Stimulated activated CD8-positive, alpha-beta memory T cell treated with anti-CD3 and anti-CD28 coated beads, Interleukin-4, amount 100 ng/mL, for 48 hours (primary cell): ENCODE data around the gene PKP2.
"Not testable (repeated sequence)": the region's sequence is repeated elsewhere in the genome, so short reads cannot be mapped to it uniquely, and the experiment has no call there.

ENCODE experiments used
- DNase-seq: peaks from one replicate; pipeline ENCODE4 v3.0.0-alpha.2; 2020

Gene PKP2

DNA sequence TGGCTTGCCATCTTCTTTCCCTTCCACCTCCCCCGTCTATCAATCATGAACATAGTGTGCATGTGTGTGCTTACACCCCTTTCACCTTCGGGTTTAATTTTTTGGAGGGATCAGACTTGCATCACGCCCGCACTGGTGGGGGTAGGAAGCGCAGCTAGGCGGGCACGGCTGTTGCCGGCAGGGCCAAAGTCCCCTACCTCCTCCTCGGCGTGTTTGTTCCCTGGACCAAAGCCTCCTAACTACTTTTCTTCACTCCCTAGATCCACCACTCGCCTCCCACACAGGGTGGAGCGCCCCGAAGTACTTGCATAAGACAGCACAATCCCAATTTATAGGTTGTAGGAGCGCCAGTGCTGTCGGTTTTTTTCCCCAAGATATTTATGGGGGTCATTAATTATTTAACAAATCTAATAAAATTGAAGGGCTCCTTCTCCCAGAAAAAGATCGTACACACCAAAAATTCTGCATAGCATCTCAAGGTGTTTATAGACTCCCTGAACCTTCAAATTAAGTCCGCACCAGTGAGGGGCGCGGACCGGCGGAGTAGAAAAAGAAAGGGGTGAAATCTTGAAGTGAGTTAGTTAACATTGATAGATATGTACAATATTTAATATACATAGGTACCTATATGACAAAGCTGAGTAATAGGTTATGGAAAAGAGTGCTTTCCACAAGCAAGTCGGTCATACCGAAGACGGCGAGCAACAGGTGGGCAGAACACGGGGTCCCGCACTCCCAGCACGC is 717 bp downstream of the PKP2 start:
- peak; percentile 28 for DNase-seq

DNA sequence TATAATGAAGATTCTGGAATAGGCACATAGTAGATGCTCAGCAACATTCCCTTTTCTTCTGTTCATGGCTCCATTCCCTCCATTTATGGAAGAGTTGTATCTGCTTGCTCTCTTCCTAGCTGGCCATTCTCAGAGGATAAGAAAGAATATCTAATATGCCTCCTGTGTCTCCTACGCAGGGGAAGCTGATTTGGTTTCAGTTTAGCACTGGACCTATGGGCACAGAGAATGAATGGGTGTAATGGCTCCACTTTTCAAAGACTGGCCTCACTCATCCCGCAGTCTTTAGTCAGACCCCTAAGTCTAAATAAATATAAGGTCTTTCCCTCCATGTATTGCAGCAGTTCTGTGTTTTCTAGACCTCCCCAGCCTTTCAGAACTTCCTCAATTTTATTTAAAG is 2.0 kb downstream of the PKP2 start:
- DNase-seq = no peak

DNA sequence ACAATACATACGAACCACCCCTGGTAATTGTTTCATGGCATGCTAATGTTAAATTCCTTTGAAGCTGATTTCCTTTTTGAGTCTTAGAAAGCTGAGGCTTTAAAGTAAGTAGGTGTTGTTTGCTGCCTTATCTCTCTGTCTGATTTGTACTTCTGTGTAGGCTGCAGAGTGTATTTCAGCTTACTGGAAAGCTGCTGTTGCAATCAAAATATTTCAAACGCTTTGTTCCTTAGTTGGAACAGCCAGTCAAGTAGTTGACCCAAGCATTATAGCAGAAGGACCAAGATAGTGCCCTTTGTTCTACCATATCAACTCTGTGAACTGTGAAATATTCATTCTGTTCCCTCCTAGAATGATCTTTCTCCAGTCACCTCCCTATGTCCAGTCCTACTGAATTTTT is 3.1 kb downstream of the PKP2 start:
- no peak for DNase-seq

DNA sequence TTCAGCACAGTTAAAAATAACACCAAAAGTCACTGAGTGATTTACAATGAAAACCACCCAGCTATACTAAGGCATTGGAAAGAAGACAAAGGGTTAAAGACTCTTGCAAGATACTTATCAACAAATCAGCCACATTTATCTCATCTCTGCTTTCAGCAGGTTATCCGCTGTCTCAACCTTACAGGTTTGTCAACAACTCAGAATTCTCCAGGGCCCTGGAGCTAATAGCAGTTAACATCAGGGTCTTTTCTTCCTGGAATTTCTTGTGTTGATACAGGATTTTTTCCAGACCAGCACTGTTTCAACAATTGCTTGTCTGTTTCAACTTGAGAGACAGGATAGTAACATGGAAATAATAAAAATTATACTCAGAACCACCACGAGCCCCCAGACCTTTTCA is 3.5 kb downstream of the PKP2 start:
- DNase-seq = no peak

DNA sequence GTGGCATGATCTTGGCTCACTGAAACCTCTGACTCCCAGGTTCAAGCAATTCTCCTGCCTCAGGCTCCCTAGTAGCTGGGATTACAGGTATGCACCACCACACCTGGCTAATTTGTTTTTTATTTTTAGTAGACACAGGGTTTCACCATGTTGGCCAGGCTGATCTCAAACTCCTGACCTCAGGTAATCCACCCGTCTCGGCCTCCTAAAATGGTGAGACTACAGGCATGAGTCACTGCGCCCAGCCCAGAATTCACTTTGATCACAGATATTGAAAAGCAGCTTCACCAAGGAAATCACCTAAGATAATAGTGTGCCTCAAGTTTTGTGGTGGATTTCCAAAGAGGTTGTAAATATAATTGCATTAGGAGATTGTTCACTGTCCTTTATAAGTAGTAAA is 4.2 kb downstream of the PKP2 start:
- DNase-seq = not testable (repeated sequence)

DNA sequence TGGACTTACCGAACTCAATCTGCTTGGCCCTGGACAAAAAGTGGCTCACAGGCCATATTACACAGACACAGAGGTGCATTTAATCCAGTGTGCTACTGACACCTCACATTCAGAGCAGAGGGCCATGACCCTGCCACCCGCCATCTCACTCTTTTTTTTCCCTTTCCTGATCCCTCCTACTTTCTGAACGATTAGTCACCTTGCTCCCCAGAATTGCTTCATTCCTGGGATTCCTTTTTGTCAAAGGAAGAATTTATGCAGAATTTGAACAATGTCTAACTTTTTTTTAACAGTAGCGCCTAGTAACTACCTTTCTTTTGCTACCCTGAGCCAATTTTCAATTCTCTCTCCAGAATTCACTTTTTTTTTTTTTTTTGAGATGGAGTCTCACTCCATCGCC is 4.6 kb downstream of the PKP2 start:
- DNase-seq = no peak

DNA sequence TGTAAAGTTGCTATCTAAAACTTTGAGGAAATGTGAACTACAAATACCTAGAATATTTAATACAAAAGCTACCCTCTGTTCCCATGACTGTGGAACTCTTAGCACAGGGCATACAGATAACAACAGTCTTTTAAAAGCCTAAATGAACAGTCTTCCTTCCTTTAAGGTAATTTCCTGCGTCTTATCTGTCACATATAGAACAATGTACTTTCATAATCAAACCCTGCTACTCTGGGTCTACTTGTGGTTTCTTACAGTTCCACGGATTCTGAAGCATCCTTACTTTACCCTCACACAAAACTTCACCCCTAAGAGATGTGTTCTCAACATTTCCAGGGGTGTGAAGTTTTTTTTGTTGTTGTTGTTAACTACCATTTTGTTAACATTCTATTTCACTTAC is 5.1 kb downstream of the PKP2 start:
- no peak for DNase-seq

DNA sequence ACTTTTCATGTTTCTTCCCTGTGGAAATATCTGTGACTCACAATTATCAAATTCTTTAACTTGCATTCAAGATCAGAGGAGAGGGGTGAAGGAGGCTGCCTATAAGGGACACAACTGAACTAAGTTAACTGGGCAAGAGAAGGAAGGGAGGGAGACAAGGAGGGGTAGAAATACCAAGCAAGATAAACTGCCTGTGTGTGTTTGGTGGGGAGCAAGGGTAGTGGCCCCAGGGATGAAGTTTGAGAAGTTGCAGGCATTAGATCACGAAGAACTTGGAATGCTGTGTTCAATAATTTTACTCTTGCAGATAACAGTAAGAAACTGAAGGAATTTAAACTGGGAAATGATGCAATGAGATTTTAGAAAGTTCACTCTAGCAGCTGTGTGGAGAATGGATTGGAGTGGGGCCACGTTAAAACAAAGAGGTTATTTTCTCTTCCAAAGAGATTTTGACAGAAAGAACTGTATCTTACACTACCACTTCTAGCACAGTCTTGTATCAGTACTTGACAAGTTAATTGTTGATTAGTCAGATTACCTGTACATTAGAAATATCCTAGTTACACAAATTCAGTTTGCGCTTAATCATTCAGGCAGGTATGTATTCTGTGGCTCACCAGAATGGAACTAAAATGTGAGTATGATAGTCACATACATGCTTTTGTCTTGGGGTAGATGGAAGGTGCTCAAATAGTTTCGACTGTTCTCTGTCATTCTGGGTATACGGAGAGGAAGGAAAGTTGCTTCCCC is 7.4 kb downstream of the PKP2 start:
- no peak for DNase-seq

DNA sequence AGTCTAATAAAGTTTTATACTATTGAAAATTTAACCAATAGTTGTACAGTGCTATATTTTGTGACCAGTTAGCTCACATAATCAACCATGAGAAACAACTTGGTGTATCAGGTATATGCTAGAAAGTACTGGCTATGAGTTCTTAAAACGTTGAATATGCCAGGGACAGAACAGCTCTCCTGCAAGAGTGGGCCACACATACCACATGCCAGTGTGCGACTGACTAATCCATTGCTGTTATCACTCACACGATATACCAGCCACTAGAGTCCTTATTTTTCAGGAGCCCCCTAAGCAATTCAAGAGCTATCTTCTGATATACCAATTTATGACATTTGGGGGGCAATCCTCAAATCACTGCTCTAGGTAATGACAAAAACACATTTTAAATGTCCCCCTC is 9.5 kb downstream of the PKP2 start:
- DNase-seq = no peak

DNA sequence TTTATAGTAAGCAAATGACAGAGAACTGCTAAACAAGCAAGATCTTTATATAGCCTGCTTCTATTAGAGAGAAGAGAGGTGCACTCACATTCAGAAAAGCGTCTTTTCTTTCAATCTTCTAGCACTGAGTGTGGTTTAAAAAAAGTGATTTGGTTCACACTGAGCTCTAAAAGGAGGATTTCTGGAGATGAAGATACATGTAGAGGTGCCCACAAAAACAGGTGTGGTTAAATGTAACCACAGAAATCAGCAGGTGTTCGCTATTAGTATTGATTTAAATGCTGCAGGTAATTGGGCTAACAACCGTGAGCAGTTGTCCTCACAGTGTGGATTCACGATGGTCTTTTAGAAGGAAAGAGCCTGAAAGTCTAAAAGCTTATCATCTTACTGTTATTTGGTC is 10.7 kb downstream of the PKP2 start:
- DNase-seq = no peak

DNA sequence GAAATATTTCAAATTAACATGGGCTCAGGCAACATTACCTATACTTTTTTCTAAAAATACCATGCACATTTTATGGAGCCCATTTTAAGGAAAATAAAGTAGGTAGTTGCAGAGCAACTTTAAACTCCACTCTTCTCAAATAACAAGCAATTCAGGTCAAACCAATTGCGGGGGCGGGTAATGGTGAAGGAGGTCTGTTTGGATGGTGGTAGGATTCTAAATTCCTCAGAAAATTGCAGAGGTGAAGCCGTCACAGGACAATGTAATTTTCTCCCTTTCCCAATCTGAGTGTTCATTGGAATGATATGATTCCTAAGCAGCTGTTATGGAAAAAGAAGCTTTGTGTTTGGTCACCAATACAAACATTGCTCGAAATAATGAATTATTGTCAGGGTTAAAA is 11.6 kb downstream of the PKP2 start:
- DNase-seq = no peak

DNA sequence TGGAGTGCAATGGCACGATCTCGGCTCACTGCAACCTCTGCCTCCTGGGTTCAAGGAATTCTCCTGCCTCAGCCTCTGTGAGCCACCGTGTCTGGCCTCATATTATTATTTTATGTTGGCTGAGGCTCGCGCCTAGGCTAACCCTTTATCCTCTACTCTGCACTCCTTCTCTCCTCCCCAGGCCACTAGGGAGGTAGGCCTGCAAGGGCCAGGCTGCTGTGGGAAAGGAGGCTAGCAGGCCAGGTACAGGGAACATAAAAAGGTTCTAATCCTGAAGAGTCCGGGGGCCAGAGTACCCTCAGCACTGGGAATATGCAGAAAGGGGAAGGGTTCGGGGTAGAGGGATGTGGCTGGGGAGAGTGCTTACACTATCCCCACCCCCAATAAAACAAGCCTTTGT is 14.9 kb downstream of the PKP2 start:
- DNase-seq = no peak

DNA sequence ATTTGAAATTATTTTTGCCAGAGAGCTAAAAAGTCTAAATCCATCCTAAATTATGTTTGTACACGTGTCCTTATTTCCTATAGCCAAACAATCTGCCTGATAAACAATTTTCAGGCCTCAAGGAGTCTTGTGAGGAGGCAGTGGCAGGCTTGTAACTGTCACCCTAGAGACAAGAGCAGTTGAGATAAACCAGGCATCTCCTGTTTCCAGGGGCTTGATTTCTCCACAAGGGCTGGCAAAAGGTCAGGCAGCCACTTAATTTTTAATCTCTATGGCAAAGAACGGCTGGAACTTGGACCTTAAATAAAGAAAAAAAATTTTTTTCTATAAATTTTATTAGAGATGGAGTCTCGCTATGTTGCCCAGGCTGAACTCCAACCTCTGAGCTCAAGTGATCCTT is 15.5 kb downstream of the PKP2 start:
- DNase-seq = no peak

DNA sequence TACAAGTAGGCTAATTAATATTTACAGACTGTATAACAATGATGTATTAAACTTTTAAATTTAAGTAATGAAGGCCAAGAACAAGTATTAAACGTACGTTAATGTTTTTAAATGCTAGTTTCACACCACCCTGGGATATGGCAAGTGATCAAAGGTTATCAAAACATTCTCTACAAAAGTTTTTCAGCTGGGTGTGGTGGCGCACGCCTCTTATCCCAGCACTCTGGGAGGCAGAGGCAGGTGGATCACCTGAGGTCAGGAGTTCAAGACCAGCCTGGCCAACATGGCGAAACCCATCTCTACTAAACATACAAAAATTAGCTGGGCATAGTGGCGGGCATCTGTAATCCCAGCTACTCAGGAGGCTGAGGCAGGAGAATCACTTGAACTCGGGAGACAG is 17.5 kb downstream of the PKP2 start:
- DNase-seq = not testable (repeated sequence)

DNA sequence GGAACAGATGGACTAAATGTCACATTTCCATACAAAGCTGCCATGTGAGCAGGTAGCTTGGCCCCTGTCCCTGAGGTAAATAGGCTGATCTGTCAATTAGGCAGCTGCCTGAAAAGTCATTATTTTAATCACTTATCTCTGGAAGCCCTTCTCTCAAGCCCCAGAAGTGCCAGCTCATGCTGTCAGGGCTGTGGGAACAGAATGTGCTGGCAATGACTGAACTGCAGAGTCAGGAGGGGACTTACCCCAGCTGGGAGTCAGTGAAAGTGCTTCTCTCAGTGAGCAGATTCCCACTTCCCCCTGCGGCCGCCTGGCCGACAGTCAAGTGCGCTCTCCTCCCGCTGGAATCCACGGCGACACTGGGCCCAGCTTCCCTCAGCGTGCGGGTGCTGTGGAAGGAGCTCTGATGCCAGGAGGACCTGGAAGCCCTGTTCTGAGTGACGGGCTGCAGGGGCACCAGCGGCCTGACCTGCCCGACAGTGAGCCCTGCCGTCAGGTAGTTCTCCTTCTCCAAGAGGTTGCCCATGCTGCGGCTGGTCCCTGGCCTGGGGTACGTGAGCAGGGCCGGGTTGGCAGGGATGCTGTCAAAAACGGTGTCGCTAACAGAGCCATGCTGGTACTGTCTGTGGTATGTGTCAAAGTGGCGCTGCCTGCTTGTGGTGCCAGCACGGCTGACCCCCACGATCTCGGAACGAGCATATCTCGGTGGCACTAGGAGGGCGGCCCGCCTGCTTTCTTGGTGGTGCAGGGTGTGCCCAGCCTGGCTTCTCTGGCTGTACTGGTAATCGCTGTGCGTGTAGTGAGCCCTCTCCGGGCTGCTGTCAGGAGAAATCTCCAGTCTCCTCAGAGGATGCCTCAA is 18.7 kb downstream of the PKP2 start:
- no peak for DNase-seq

DNA sequence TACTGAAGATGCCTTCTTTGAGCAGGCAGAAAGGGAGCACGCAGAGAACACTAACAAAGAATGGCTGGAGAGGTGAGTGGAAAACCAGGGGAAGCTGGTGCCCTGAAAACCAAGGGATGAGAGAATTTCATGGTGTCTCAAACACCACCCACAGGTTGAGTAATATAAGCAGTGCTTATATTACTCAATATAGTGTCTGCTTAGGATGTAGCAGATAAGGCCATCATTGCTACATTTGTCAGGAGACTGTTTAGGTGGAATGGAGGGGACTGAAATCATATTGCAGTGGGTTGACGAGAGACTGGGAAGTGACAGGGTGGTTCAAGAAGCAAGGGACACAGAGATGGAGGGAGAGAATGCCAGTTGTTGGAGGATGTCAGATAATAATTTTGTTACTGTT is 20.6 kb downstream of the PKP2 start:
- no peak for DNase-seq

DNA sequence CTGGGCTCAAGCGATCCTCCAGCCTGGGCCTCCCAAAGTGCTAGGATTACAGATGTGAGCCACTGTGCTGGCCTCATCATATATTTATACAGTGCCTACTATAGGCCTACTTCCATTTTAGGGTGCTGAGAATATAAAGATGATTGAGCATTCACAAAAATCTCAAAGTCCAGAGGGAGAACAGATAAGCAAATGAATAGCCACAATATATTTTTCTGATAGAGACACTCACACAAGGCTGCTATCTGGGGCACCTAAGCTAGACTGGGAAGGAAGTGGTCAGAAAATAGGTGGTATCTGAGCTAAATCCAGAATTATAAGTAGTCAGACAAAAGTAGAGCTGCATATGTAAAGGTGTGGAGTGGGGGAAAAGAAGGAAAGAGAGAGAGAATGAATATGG is 21.6 kb downstream of the PKP2 start:
- DNase-seq = no peak

DNA sequence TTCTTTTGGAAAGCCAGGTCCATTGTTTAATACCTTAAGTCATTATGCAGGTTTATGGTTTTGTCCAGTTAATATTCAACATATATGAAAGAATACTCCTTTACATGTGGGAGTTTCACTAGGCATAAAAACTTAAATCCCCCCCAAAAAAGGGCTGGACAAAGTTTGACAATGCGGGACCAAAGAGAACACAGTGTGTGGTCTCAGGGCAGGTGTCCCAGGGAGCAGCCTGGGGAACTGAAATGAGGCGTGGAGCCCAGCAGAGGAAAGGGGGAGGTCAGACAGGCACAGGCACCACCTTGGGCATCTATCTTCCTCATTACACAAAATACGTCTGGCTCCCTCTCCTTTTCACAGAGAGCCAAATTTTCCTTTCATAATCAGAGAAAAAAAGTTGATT is 22.5 kb downstream of the PKP2 start:
- DNase-seq = no peak

DNA sequence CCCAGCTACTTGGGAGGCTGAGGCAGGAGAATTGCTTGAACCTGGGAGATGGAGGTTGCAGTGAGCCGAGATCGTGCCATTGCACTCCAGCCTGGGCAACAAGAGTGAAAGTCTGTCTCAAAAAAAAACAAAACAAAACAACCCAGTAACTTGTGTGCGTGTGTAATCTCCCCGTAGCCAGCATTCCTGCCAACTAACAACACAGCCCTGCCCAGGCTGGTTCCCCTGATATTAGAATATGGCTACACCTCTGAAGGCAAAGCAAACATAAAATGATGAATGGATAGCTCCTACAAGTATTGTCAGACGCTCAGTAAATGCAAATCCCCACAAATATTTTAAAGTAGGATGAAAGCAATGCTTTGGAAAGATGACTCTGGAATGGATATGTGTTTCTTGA is 24.2 kb downstream of the PKP2 start:
- DNase-seq = not testable (repeated sequence)

DNA sequence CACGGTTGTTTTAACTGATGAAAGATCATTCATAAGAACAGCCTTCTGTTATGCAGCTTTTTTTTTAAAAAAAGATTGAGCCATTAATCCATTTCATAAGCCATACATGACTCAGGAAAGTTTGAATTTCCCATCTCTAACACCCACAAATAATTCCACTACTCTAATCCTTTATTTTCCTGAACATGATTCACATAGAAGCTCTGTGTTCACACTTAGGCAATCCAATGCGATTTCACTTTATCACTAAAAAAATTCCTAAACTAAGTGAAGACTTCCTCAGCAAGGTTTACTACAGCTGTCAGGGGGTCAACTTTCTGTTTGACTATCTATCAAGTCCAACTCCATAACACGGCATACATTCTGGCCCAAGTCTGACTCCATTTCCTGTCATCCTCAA is 25.9 kb downstream of the PKP2 start:
- DNase-seq = no peak

DNA sequence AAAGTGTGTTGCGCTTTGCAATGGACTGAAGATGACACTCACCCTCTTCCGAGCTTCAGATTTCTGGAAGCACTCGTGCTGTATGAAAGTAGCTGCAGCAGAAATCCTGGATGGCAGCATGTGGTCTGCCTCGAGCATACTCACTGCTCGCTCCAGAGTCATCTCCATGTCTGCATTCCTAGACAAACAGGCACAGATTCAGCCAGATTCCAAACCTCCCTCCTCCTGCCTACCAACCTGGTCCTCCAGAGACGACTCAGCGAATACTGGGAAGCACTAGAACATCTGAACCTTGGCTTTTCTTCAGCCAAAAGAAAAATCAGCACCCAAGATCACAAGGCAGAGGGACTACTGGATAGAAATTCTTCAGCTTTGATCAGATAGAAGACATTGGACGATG is 27.7 kb downstream of the PKP2 start:
- no peak for DNase-seq

DNA sequence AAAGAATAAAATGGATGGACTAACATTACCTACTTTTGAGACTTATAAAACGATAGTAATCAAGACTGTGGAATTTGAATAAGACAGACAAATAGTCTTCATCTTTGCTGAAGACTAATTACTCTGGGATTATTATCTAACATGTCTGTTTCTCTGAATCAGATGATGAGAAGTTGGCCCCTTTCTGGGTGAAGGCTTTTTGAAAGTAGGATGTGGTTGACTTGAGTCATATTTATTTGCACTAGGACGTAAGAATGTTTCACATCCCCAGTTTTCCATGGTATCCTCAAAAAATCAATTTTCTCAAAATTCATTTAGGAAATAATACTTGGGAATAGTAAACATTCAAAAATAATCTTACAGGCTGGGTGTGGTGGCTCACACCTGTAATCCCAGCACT is 31.8 kb downstream of the PKP2 start:
- DNase-seq = no peak

DNA sequence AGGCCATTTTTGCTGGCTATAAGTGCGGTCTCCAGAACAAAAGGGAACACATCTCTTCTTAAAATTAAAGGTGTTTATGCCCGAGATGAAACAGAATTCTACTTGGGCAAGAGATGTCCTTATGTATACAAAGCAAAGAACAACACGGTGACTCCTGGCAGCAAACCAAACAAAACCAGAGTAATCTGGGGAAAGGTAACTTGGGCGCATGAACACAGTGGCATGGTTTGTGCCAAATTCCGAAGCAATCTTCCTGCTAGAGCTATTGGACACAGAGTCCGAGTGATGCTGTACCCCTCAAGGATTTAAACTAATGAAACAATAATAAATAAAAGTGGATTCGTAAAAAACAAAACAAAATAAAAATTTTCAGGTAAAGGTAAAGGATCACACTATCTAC is 33.4 kb downstream of the PKP2 start:
- DNase-seq = no peak

DNA sequence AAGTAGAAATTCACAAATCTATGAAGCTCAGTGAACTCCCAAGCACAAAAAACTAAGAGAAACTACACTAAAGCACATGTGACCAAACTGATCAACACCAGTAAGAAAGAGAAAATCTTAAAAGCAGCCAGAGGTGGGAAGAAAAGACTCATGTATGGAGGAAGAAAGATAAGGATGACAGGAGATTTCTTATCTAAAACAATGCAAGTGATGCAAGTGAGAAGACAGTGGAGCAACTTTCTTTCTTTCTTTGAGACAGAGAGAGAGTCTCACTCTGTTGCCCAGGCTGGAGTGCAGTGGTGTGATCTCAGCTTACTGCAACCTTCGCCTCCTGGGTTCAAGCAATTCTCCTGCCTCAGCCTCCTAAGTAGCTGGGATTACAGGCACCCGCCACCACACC is 34.9 kb downstream of the PKP2 start:
- DNase-seq = not testable (repeated sequence)
